Measurements from ENCODE around the gene IL23R.

The IL23R gene

DNA sequence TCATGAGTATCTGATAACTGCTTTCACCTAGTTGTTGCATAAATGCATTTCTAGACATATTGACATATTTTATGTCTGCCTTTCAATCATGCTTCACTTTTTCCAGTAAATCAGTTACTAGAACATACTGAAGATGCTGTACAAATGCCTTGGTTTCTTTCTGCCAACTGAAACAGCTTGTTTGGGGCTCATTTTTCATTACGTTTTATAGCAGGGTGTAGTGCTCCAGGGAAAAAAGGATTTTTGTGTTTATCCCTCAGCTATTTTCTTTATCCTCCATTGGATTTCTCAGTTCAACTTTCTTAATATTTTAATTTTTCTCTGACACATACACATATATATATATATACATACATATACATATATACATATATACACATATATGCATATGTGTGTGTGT, 51.7 kb downstream of the IL23R start:
- no peak for DNase-seq (ENCODE audit: extremely low read depth, low read depth)
- TF ChIP-seq, protein P1, sequence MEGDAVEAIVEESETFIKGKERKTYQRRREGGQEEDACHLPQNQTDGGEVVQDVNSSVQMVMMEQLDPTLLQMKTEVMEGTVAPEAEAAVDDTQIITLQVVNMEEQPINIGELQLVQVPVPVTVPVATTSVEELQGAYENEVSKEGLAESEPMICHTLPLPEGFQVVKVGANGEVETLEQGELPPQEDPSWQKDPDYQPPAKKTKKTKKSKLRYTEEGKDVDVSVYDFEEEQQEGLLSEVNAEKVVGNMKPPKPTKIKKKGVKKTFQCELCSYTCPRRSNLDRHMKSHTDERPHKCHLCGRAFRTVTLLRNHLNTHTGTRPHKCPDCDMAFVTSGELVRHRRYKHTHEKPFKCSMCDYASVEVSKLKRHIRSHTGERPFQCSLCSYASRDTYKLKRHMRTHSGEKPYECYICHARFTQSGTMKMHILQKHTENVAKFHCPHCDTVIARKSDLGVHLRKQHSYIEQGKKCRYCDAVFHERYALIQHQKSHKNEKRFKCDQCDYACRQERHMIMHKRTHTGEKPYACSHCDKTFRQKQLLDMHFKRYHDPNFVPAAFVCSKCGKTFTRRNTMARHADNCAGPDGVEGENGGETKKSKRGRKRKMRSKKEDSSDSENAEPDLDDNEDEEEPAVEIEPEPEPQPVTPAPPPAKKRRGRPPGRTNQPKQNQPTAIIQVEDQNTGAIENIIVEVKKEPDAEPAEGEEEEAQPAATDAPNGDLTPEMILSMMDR (IDR thresholded peaks at IDR 0.05; ENCODE audit: low read depth, low read length, missing control alignments) = no peak

DNA sequence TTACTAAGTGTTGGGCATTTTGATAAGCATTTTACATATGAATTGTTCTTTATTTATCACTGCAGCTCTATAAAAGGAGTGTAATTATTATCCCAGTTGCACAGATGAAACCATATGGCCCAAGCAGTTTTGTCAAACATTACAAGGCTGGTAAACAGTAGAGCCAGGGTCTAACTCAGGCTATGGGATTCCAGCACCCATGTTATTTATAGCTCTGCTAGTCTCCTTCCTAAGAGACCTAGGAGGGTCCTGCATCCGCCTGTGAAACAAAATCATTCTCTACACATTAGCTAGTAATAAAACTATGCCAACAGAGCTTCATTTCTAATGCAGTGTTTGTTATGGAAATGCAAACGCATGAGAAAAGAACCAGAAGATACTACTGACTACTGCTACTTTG, 58.6 kb downstream of the IL23R start:
- no peak overlapping the region for H3K4me3 ChIP-seq (replicated peaks; ENCODE audit: low read depth, low read length)
- TF ChIP-seq, protein P1 (IDR thresholded peaks at IDR 0.05; ENCODE audit: low read depth, low read length, missing control alignments) = no peak
- no peak for DNase-seq (ENCODE audit: extremely low read depth, low read depth)

More for the DNA sequence above, 51.7 kb downstream of the IL23R start:
- H3K4me3 ChIP-seq (replicated peaks; ENCODE audit: low read depth, low read length) = no peak overlapping the region

DNA sequence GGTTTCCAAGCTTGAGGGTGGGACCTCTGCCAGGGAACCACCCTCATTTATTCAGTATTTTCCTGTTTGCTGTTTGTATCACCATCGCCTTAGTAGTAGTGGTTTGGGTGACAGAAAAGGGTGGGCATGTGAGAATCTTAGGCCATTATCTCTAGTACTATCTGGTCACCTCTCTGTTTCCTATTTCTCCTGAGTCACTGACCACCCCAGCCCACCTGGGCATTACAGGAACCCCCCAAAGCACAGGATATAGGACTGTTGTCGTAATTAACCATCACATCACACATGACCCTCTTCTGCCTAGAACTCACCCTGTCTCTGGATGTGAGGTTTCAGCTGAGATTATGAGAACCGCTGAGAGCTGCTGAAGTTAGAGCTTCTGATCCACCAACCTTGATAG, 60.4 kb downstream of the IL23R start:
- TF ChIP-seq, protein P1 (IDR thresholded peaks at IDR 0.05; ENCODE audit: low read depth, low read length, missing control alignments) = no peak

DNA sequence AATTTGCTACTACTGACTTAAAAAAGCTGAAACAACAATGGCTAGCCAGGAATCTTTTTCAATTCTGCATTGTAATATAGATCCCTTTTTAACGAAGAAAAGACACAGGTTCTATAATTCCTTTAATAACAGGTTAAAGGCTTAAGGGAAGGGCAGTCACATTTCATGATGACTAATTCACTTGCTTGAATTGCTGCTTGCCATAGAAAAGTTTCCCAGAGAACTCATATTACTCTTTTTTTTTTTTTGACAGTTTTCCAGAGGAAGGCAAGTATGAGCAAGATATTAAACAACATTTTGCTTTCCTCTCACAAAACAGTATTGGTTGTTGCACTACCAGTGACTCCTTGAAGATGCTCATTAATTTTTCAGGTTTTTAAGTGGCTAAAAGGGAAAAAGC, 60.9 kb downstream of the IL23R start:
- DNase-seq (ENCODE audit: extremely low read depth, low read depth) = no peak
- no peak overlapping the region for H3K4me3 ChIP-seq (replicated peaks; ENCODE audit: low read depth, low read length)
- TF ChIP-seq, protein P1 (IDR thresholded peaks at IDR 0.05; ENCODE audit: low read depth, low read length, missing control alignments) = no peak

More for the DNA sequence above, 60.4 kb downstream of the IL23R start:
- no peak for DNase-seq (ENCODE audit: extremely low read depth, low read depth)
- H3K4me3 ChIP-seq (replicated peaks; ENCODE audit: low read depth, low read length) = no peak overlapping the region

DNA sequence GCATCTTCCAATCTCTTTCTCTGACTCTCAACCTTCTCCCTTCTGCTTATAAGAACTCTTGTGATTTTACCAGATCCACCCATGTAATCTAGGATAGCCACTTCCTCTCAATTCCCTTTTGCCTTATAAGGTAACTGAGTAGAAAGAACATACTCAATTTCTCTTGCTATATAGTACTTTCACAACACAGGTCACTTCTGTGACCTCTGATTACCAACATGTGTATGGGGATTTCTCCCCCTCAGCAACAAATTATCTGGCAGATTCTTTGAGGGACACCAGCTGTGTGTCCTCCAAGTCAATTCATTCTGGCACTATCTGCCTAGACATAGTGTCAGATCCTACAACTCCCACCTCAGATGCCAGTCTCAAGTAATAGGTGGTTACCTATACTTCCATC, 62.5 kb downstream of the IL23R start:
- H3K4me3 ChIP-seq (replicated peaks; ENCODE audit: low read depth, low read length) = no peak overlapping the region
- no peak for DNase-seq (ENCODE audit: extremely low read depth, low read depth)
- TF ChIP-seq, protein P1 (IDR thresholded peaks at IDR 0.05; ENCODE audit: low read depth, low read length, missing control alignments) = no peak

DNA sequence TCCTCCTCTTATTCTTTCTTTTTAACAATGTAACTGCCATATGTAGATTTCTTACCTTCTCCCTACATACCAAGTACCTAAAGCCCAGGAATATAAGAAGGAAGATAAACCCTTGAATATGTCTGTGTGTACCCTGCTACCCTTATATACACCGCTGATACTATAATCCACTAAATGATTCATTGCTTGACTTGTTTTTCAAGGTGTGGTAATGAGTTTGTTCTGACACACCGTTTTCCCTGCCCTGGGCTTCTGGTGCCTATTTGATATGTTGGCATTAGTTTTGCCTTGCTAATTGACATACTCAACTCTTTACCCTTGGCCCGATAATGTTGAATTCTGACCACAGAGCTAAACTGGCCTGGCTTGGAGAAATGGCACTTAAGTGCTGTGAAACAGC, 64.3 kb downstream of the IL23R start:
- H3K4me3 ChIP-seq (replicated peaks; ENCODE audit: low read depth, low read length) = no peak overlapping the region
- DNase-seq (ENCODE audit: extremely low read depth, low read depth) = no peak
- TF ChIP-seq, protein P1 (IDR thresholded peaks at IDR 0.05; ENCODE audit: low read depth, low read length, missing control alignments) = no peak

DNA sequence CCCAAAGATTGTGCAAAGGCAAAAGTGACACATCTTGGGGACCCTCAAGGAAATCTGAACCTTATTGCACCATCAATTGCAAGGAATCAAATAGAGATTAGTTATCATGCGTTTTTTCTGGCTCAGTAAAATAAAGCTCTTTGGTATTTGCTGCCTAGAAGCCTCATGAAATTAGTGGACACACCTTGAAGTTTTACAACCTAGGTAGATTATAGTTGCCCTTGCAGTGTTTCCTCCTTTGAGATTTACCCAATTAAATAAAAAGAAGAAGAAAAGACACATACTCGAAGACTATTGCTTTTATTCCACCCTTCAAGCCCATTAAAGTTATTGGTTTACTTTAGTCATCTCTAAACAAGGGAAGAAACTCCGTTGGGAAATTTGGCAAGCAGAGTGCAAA, 70.0 kb downstream of the IL23R start:
- no peak overlapping the region for H3K4me3 ChIP-seq (replicated peaks; ENCODE audit: low read depth, low read length)
- no peak for DNase-seq (ENCODE audit: extremely low read depth, low read depth)
- TF ChIP-seq, protein P1 (IDR thresholded peaks at IDR 0.05; ENCODE audit: low read depth, low read length, missing control alignments) = no peak

Measured in HFF-Myc (cell line).